Kidney epithelial cell (primary cell): ENCODE results near the gene PCDHA6. TPM values are rescaled to one million over a fixed set of nuclear protein-coding genes. Genes with fewer than 3 reads are reported as not detected.
"Not testable (repeated sequence)": the region's sequence is repeated elsewhere in the genome, so short reads cannot be mapped to it uniquely, and the experiment has no call there.

Experiments
- DNase-seq: peaks from one replicate; pipeline ENCODE4 v3.0.0-alpha.2; 2010; ENCODE audit warnings: low read depth
- H3K27me3 ChIP-seq: 2 replicates; pipeline ENCODE4 v1.6.0; 2011; ENCODE audit warnings: low read length; ENCODE audit not compliant: control insufficient read depth, insufficient read depth
- H3K36me3 ChIP-seq: 2 replicates; pipeline ENCODE4 v1.5.1; 2011; ENCODE audit warnings: low read length; ENCODE audit not compliant: control insufficient read depth, insufficient read depth
- H3K4me3 ChIP-seq: 2 replicates; pipeline ENCODE4 v1.5.1; 2011; ENCODE audit warnings: low read depth, mild to moderate bottlenecking, control low read depth, low read length
- total RNA-seq: library from RNA; depleted of rRNA; stranded (reverse); fragments of >200 nt; gene quantifications from 2 replicates; pipeline ENCODE4 v1.2.3, GENCODE V29; 2015
- TF ChIP-seq, protein P1 (sequence below): IDR thresholded peaks from 2 replicates; pipeline ENCODE4 v1.5.1; 2011; ENCODE audit warnings: mild to moderate bottlenecking, moderate library complexity, low read length, control low read depth, inconsistent platforms; ENCODE audit not compliant: insufficient read depth, poor library complexity, severe bottlenecking

PCDHA6 gene
- total RNA-seq, 1 donor from 2014 or later = 0.21 TPM

DNA sequence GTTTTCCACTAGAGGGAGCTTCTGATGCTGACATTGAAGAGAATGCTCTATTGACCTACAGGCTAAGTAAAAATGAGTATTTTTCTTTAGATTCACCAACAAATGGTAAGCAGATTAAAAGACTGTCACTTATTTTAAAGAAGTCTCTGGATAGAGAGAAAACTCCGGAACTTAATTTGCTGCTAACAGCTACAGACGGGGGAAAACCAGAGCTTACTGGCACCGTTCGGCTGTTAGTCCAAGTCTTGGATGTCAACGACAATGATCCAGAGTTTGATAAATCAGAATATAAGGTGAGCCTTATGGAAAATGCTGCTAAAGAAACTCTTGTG lies 41.8 kb downstream of the PCDHA6 start:
- peaks cover 3% of the 10 kb centered on the region for H3K27me3 ChIP-seq
- H3K36me3 ChIP-seq = no peaks in the 10 kb centered on the region
- TF ChIP-seq, protein P1, sequence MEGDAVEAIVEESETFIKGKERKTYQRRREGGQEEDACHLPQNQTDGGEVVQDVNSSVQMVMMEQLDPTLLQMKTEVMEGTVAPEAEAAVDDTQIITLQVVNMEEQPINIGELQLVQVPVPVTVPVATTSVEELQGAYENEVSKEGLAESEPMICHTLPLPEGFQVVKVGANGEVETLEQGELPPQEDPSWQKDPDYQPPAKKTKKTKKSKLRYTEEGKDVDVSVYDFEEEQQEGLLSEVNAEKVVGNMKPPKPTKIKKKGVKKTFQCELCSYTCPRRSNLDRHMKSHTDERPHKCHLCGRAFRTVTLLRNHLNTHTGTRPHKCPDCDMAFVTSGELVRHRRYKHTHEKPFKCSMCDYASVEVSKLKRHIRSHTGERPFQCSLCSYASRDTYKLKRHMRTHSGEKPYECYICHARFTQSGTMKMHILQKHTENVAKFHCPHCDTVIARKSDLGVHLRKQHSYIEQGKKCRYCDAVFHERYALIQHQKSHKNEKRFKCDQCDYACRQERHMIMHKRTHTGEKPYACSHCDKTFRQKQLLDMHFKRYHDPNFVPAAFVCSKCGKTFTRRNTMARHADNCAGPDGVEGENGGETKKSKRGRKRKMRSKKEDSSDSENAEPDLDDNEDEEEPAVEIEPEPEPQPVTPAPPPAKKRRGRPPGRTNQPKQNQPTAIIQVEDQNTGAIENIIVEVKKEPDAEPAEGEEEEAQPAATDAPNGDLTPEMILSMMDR = no peak
- no peak for DNase-seq
- H3K4me3 ChIP-seq = no peak overlapping the region

DNA sequence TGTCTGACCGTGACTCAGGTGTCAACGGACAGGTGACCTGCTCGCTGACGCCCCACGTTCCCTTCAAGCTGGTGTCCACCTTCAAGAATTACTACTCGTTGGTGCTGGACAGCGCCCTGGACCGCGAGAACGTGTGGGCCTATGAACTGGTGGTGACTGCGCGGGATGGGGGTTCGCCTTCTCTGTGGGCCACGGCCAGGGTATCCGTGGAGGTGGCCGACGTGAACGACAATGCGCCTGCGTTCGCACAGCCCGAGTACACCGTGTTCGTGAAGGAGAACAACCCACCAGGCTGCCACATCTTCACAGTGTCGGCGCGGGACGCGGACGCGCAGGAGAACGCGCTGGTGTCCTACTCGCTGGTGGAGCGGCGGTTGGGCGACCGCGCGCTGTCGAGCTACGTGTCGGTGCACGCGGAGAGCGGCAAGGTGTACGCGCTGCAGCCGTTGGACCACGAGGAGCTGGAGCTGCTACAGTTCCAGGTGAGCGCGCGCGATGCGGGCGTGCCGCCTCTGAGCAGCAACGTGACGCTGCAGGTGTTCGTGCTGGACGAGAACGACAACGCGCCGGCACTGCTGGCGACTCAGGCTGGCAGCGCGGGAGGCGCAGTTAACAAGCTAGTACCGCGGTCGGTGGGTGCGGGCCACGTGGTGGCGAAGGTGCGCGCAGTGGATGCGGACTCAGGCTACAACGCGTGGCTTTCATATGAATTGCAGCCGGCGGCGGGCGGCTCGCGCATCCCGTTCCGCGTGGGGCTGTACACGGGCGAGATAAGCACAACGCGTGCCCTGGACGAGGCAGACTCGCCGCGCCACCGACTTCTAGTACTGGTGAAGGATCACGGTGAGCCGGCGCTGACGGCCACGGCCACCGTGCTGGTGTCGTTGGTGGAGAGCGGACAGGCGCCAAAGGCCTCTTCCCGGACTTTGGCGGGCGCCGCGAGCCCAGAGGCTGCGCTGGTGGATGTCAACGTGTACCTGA lies 42.8 kb downstream of the PCDHA6 start:
- Histone ChIP-seq H3K36me3 (no peaks in the 10 kb centered on the region), H3K4me3 (no peak overlapping the region), H3K27me3 (peaks cover 3% of the 10 kb centered on the region)
- TF ChIP-seq, protein P1 = no peak
- no peak for DNase-seq

DNA sequence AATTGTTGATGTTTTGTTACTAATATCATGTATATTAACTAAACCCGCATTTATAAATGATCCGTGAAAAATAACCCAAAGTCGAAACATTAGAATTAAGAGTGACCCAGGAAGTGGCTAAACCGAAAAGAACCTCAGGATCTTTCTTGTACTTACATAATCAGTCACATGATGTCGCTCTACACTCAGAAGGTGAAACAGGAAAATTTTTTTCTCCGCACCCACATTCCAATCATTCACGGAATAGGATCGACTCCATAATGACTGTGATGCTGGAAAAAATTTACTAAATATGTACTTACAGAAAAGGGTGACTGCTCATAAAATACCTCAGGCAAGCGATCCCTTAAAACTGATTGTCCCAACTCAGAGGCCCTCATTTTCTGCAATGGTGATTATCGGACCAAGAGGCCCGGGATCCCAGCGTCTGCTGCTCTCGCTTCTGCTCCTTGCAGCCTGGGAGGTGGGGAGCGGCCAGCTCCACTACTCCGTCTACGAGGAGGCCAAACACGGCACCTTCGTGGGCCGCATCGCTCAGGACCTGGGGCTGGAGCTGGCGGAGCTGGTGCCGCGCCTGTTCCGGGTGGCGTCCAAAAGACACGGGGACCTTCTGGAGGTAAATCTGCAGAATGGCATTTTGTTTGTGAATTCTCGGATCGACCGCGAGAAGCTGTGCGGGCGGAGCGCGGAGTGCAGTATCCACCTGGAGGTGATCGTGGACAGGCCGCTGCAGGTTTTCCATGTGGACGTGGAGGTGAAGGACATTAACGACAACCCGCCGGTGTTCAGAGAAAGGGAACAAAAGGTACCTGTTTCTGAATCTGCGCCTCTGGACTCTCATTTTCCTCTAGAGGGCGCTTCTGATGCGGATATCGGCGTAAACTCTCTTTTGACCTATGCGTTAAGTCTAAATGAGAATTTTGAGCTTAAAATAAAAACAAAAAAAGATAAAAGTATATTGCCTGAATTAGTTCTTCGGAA lies 47.6 kb downstream of the PCDHA6 start, which contains the start of gene PCDHA12:
TSS of gene PCDHA12 (plus strand) at position 224 of the 981 bp plus-strand sequence. CDS start at position 389, 165 bp downstream.
- no peaks in the 10 kb centered on the region for H3K36me3 ChIP-seq
- peaks cover 3% of the 10 kb centered on the region for H3K27me3 ChIP-seq
- H3K4me3 ChIP-seq = no peak within 1 kb of the TSS
- TF ChIP-seq, protein P1 = no peak
- DNase-seq = no peak

DNA sequence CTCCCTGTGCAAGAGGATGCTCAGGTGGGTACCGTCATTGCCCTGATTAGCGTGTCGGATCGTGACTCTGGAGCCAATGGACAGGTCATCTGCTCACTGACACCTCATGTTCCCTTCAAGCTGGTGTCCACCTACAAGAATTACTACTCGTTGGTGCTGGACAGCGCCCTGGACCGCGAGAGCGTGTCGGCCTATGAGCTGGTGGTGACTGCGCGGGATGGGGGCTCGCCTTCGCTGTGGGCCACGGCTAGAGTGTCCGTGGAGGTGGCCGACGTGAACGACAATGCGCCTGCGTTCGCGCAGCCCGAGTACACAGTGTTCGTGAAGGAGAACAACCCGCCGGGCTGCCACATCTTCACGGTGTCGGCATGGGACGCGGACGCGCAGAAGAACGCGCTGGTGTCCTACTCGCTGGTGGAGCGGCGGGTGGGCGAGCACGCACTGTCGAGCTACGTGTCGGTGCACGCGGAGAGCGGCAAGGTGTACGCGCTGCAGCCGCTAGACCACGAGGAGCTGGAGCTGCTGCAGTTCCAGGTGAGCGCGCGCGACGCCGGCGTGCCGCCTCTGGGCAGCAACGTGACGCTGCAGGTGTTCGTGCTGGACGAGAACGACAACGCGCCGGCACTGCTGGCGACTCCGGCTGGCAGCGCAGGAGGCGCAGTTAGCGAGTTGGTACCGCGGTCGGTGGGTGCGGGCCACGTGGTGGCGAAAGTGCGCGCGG lies 48.9 kb downstream of the PCDHA6 start:
- not testable (repeated sequence) for H3K4me3 ChIP-seq, DNase-seq, H3K36me3 ChIP-seq, H3K27me3 ChIP-seq

DNA sequence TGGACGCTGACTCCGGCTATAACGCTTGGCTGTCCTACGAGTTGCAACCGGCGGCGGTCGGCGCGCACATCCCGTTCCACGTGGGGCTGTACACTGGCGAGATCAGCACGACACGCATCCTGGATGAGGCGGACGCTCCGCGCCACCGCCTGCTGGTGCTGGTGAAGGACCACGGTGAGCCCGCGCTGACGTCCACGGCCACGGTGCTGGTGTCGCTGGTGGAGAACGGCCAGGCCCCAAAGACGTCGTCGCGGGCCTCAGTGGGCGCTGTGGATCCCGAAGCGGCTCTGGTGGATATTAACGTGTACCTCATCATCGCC lies 49.5 kb downstream of the PCDHA6 start:
- H3K36me3 ChIP-seq = no peaks in the 10 kb centered on the region
- TF ChIP-seq, protein P1 = no peak
- no peak overlapping the region for H3K4me3 ChIP-seq
- no peak for DNase-seq
- H3K27me3 ChIP-seq = no peaks in the 10 kb centered on the region

Other genes with a start within 250 kb of the PCDHA6 start
- 0.29 and 1.9 TPM in 2 replicates for gene CD14, start 194.8 kb upstream of the PCDHA6 start, total RNA-seq
- gene TMCO6, start 188.5 kb upstream of the PCDHA6 start, total RNA-seq = 35.6 and 66.8 TPM in 2 replicates
- 46.4 and 51.2 TPM in 2 replicates for gene NDUFA2, start 180.3 kb upstream of the PCDHA6 start, total RNA-seq
- 107 and 111 TPM in 2 replicates for gene IK, start 180.1 kb upstream of the PCDHA6 start, total RNA-seq
- gene WDR55, start 163.1 kb upstream of the PCDHA6 start, total RNA-seq = 20.1 and 22.5 TPM in 2 replicates
- 0.34 and 1.0 TPM in 2 replicates for gene DND1, start 154.4 kb upstream of the PCDHA6 start, total RNA-seq
- gene HARS1, start 136.6 kb upstream of the PCDHA6 start, total RNA-seq = 80.6 and 97.1 TPM in 2 replicates
- gene HARS2, start 136.5 kb upstream of the PCDHA6 start, total RNA-seq = 31.6 and 33.9 TPM in 2 replicates
- 27.2 and 42.4 TPM in 2 replicates for gene ZMAT2, start 127.5 kb upstream of the PCDHA6 start, total RNA-seq
- gene PCDHA1, start 41.8 kb upstream of the PCDHA6 start, total RNA-seq = not detected in 2 replicates
- not detected in 2 replicates for gene PCDHA2, start 33.1 kb upstream of the PCDHA6 start, total RNA-seq
- 0.07 and 0.25 TPM in 2 replicates for gene PCDHA3, start 26.9 kb upstream of the PCDHA6 start, total RNA-seq
- gene PCDHA4, start 20.9 kb upstream of the PCDHA6 start, total RNA-seq = 0.27 and 1.2 TPM in 2 replicates
- gene PCDHA5, start 6.3 kb upstream of the PCDHA6 start, total RNA-seq = not detected in 2 replicates
- 0.07 and 0.25 TPM in 2 replicates for gene PCDHA7, start 6.3 kb downstream of the PCDHA6 start, total RNA-seq
- under 0.01 TPM in 1 of 2 replicates, not detected in the other for gene PCDHA8, start 13.2 kb downstream of the PCDHA6 start, total RNA-seq
- under 0.01 TPM in 2 replicates for gene PCDHA9, start 20.4 kb downstream of the PCDHA6 start, total RNA-seq
- 0.33 and 0.68 TPM in 2 replicates for gene PCDHA10, start 27.9 kb downstream of the PCDHA6 start, total RNA-seq
- 0.48 and 1.2 TPM in 2 replicates for gene PCDHA11, start 41.0 kb downstream of the PCDHA6 start, total RNA-seq
- gene PCDHA12, start 47.3 kb downstream of the PCDHA6 start, total RNA-seq = 0.08 and 0.96 TPM in 2 replicates
- gene PCDHA13, start 54.2 kb downstream of the PCDHA6 start, total RNA-seq = 0.21 TPM in 1 of 2 replicates, not detected in the other
- 0.07 and 0.17 TPM in 2 replicates for gene PCDHAC1, start 98.3 kb downstream of the PCDHA6 start, total RNA-seq
- 0.48 and 0.92 TPM in 2 replicates for gene PCDHAC2, start 138.5 kb downstream of the PCDHA6 start, total RNA-seq
- under 0.01 TPM in 1 of 2 replicates, not detected in the other for gene PCDHB1, start 223.4 kb downstream of the PCDHA6 start, total RNA-seq